Activated CD4-positive, alpha-beta T cell treated with anti-CD3 and anti-CD28 coated beads, Interleukin-2, amount 50 U/mL, for 24 hours (primary cell): ENCODE results near the gene FOLR3.
"Not testable (repeated sequence)": the region's sequence is repeated elsewhere in the genome, so short reads cannot be mapped to it uniquely, and the experiment has no call there.

ENCODE experiments used
- DNase-seq, 2 donors: peaks; one replicate each; pipeline ENCODE4 v3.0.0-alpha.2; 2020; ENCODE audit warnings: low read depth in 1 of 2, low spot score in 1 of 2

The FOLR3 gene

GRCh38 chr11:72162891-72163492, 27.5 kb downstream of the FOLR3 start:
- DNase-seq = no peak

DNA sequence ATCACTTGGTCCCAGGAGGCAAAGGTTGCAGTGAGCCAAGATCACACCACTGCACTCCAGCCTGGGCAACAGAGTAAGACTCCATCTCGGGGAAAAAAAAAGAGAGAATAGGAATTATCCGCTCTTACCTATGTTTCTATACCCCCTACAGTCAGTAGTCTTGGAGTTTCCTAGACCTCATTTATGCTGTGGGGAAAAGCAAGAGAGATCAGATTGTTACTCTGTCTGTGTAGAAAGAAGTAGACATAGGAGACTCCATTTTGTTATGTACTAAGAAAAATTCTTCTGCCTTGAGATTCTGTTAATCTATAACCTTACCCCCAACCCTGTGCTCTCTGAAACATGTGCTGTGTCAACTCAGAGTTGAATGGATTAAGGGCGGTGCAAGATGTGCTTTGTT, 28.7 kb downstream of the FOLR3 start:
- not testable (repeated sequence) for DNase-seq

- DNase-seq = not testable (repeated sequence)
Observed at GRCh38 chr11:72169046-72169555, 33.6 kb downstream of the FOLR3 start.

DNA sequence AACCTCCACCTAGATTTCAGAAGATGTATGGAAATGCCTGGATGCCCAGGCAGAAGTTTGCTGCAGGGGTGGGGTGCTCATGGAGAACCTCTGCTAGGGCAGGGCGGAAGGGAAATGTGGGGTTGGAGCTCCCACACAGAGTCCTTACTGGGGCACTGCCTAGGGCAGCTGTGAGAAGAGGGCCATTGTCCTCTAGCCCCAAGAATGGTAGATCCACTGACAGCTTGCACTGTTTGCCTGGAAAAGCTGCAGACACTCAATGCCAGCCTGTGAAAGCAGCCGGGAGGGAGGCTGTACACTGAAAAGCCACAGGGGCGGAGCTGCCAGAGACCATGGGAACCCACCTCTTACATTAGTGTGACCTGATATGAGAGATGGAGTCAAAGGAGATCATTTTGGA, 34.2 kb downstream of the FOLR3 start:
- not testable (repeated sequence) for DNase-seq

DNA sequence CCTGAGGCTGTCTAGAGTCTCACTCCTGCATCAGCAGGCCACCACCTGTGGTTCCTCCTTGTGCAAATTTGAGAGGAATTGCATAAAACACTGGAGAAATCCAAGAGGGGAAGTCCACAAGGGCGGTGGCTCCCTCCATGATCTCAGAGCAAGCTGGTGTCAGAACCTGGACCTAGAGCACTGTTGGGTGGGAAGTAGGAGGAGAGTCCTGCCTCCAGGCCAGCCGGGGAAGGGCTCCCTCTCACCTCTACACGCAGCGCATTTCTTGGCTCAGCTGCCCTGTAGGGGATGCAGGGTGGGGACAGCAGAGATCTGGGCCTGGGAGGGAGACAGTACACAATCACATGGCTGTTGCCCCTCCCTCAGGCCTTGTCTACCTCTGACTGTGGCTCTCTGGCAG, 36.5 kb downstream of the FOLR3 start:
- not testable (repeated sequence) for DNase-seq

DNA sequence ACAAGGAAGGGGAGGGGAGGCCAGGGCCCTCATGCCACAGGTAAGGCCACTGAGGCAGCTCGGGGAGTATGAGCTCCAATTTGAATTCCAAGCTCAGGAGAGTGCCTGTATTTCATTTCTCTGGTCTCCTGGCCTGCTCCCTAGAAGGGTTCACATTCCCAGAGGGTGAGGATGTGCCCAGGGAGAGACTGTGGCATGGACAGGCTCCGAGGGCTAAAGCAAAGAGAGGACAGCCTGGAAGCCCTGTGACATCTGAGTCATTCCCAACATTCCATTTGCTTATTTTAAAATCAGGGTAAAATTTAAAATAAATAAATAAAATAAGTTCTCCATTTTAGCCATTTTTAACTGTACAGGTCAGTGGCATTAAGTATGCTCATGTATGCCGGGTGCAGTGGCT, 37.8 kb downstream of the FOLR3 start:
- no peak for DNase-seq

DNA sequence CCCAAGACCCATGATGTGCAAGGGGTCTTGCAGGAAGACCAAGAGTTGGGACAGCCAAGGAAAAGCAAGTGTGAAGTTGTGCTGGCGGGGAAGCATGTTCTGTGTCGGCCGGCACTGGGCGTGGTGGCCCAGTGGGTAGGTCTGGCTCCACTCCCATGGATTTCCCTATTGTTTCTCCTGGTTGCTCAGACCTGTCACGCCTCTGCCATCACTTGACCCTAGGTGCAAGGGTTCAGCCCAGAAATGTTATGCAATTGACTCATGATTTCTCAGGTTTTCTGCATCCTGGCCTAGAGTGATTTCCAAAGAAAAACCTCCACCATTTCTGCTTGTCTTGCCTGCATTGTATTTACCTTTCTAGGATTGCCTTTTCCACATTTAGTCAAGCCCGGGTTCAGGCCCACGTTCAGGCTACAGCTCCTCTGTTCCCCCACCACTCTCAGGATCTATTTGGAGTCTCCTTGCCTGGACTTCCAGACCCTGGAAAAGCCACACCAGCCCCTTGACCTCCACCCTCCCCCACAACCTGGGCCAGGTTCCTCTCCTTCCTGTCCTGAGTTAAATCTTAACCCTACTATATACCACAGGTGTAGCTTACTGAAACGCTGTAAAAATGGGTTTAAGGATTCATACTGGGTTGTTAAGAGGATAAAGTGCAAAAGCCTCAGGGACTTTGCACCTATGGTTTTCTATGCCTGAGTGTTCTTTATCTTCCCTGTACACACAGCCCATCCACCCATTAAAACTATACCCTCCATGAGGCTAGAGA, 39.0 kb downstream of the FOLR3 start:
- no peak for DNase-seq

GRCh38 chr11:72177656-72178055, 42.1 kb downstream of the FOLR3 start:
- DNase-seq = no peak

- DNase-seq = no peak
Observed at GRCh38 chr11:72179049-72179803, 43.7 kb downstream of the FOLR3 start.

DNA sequence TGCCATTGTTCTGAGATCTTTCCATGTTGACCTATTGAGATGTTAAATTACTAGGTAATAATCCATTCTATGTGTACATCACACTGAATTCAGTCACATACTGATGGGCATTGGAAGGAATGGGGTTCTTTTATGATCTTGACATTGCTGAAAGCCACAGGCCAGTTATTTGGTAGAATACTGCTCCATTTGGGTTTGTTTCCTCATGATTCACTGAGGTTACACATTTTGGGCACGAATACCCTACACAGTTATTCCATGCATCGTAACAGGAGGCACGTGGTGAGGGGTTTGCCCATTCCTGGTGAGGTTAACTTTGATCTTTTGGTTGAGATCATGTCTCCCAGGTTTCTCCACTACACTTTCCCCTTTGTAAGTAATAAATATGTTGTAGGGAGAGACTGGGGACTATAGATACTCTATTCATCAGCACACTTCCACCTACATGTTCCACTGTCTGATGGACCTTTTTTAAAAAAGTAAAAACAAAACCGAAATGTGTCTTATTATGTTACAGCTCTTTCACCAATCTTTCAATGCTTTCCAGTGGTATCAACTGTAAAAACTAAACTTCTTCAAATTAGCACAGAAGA, 44.4 kb downstream of the FOLR3 start:
- no peak for DNase-seq

- not testable (repeated sequence) for DNase-seq
Observed at GRCh38 chr11:72180892-72181552, 45.5 kb downstream of the FOLR3 start.

- not testable (repeated sequence) for DNase-seq
Observed at GRCh38 chr11:72181553-72181958, 46.0 kb downstream of the FOLR3 start.

DNA sequence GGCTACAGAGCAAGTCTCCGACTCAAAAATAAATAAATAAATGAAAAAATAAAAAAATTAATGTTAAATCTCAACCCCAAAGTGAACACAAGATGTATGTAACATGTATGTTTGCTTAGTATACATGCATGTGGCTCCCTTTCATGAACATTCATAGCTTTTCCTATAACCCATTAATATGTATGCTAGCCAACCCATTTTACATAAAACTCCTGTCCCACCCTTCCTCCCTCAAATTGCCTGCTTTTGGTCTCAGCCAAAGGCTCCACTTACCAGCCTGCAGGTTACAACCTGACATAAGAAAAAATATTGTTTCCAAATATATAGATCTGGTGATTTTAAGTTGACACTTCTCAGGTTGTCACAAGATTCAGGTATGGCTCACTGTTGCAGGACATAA, 52.7 kb downstream of the FOLR3 start:
- no peak for DNase-seq
